CD14-positive monocyte (primary cell): Measurements from ENCODE around the gene ELP2. TPM values are rescaled to one million over a fixed set of nuclear protein-coding genes. Genes with fewer than 3 reads are reported as not detected.

Experiments
- DNase-seq, 3 donors: peaks; one replicate each; pipeline ENCODE4 v3.0.0-alpha.2; 2011 to 2022
- H2AFZ ChIP-seq: 2 replicates; pipeline ENCODE4 v1.6.0; 2012; ENCODE audit warnings: mild to moderate bottlenecking, low read depth, low read length, inconsistent platforms; ENCODE audit not compliant: insufficient read depth, poor library complexity, severe bottlenecking
- H3K27ac ChIP-seq, 2 donors: 1 replicate in 1 of 2; 2 replicates in 1 of 2; pipeline ENCODE4 v1.5.1; 2012 to 2013; ENCODE audit warnings: low read length in 2 of 2, control low read depth in 1 of 2, inconsistent platforms in 1 of 2, low read depth in 1 of 2, mild to moderate bottlenecking in 1 of 2
- H3K27me3 ChIP-seq, 2 donors: one replicate each; pipeline versions ENCODE4 v1.6.0 to v1.6.1; 2011 to 2013; ENCODE audit warnings: low read length in 2 of 2; ENCODE audit not compliant: control insufficient read depth in 2 of 2, insufficient read depth in 2 of 2
- H3K36me3 ChIP-seq, 2 donors: replicated peaks in 1 of 2; 1 replicate in 1 of 2; 2 replicates in 1 of 2; pipeline versions ENCODE4 v1.5.1 to v1.6.1; 2012 to 2013; ENCODE audit warnings: low read length in 2 of 2, control low read depth in 1 of 2, inconsistent platforms in 1 of 2, mild to moderate bottlenecking in 1 of 2; ENCODE audit not compliant: insufficient read depth in 2 of 2, control insufficient read depth in 1 of 2
- H3K4me1 ChIP-seq, 2 donors: 1 replicate in 1 of 2; 2 replicates in 1 of 2; pipeline versions ENCODE4 v1.5.1 to v1.6.1; 2012 to 2013; ENCODE audit warnings: low read length in 2 of 2, control low read depth in 1 of 2, inconsistent platforms in 1 of 2, mild to moderate bottlenecking in 1 of 2, moderate library complexity in 1 of 2; ENCODE audit not compliant: insufficient read depth in 2 of 2, control insufficient read depth in 1 of 2
- H3K4me2 ChIP-seq: replicated peaks from 2 replicates; pipeline ENCODE3; 2012; ENCODE audit warnings: low read length, moderate library complexity, mild to moderate bottlenecking; ENCODE audit not compliant: poor library complexity, severe bottlenecking; ENCODE audit errors: extremely low read depth
- H3K4me3 ChIP-seq, 3 experiments: fragments of 200-600 bp in 1 of 3; sonication (generic) in 1 of 3; replicated peaks in 1 of 3; 1 replicate in 2 of 3; 2 replicates in 1 of 3; pipeline ENCODE4 v1.5.1; 2011 to 2013; ENCODE audit warnings: low read length in 3 of 3, mild to moderate bottlenecking in 3 of 3, control low read depth in 2 of 3, low read depth in 2 of 3, inconsistent platforms in 1 of 3, moderate library complexity in 1 of 3
- H3K79me2 ChIP-seq: 2 replicates; pipeline ENCODE4 v1.6.0; 2012; ENCODE audit warnings: mild to moderate bottlenecking, control low read depth, inconsistent platforms, low read length, moderate library complexity; ENCODE audit not compliant: insufficient read depth
- H3K9ac ChIP-seq: 2 replicates; pipeline ENCODE4 v1.6.0; 2017; ENCODE audit warnings: low read length, mild to moderate bottlenecking; ENCODE audit not compliant: insufficient read depth, poor library complexity, severe bottlenecking
- H3K9me3 ChIP-seq, 2 donors: replicated peaks in 1 of 2; 1 replicate in 1 of 2; 2 replicates in 1 of 2; pipeline versions ENCODE4 v1.5.1 to v1.6.1; 2012 to 2013; ENCODE audit warnings: low read length in 2 of 2, control low read depth in 1 of 2; ENCODE audit not compliant: control insufficient read depth in 1 of 2, insufficient read depth in 1 of 2
- H4K20me1 ChIP-seq: 2 replicates; pipeline ENCODE4 v1.6.0; 2012; ENCODE audit warnings: mild to moderate bottlenecking, low read length, control low read depth, moderate library complexity; ENCODE audit not compliant: insufficient read depth
- H3K27ac Mint-ChIP-seq, 7 donors: one replicate each; pipeline ENCODE4 v1.8.0; 2020; ENCODE audit warnings: mild to moderate bottlenecking in 7 of 7, mixed read lengths in 7 of 7, moderate library complexity in 6 of 7, inconsistent platforms in 2 of 7
- H3K27me3 Mint-ChIP-seq, 3 donors: one replicate each; pipeline ENCODE4 v1.8.0; 2021 to 2022; ENCODE audit warnings: low read depth in 3 of 3, mild to moderate bottlenecking in 3 of 3, mixed read lengths in 3 of 3, moderate library complexity in 3 of 3, inconsistent platforms in 1 of 3
- H3K36me3 Mint-ChIP-seq, 2 donors: one replicate each; pipeline ENCODE4 v1.8.0; 2020; ENCODE audit warnings: mixed read lengths in 2 of 2, inconsistent platforms in 1 of 2, mild to moderate bottlenecking in 1 of 2
- H3K4me1 Mint-ChIP-seq: one replicate; pipeline ENCODE4 v1.8.0; 2020; ENCODE audit warnings: mild to moderate bottlenecking, mixed read lengths
- H3K4me3 Mint-ChIP-seq, 2 donors: one replicate each; pipeline ENCODE4 v1.8.0; 2020; ENCODE audit warnings: mild to moderate bottlenecking in 2 of 2, mixed read lengths in 2 of 2, moderate library complexity in 1 of 2
- H3K9me3 Mint-ChIP-seq, 7 donors: one replicate each; pipeline ENCODE4 v1.8.0; 2020 to 2022; ENCODE audit warnings: mixed read lengths in 7 of 7, mild to moderate bottlenecking in 6 of 7, moderate library complexity in 6 of 7, inconsistent platforms in 2 of 7
- CTCF ChIP-seq: fragments of 200-600 bp; IDR thresholded peaks from one replicate; pipeline ENCODE4 v1.8.0; 2022; ENCODE audit warnings: antibody characterized with exemption, mild to moderate bottlenecking
- WGBS: methylation state at CpG from one replicate; pipeline ENCODE4 v1.1.5; 2013; ENCODE audit warnings: missing lambda C conversion rate; ENCODE audit not compliant: insufficient coverage; 5-methylcytosine and 5-hydroxymethylcytosine counted together
- intact Hi-C, 2 donors: fragments of 100-400 bp; cut with micrococcal nuclease; formaldehyde crosslinking; loops; one replicate each; pipeline versions ENCODE4 v1.15.0 to v1.15.1; 2023
- polyA plus RNA-seq, 3 donors: library from polyadenylated mRNA; depleted of rRNA in 1 of 3; unstranded in 2 of 3; stranded (reverse) in 1 of 3; fragments of 300-500 nt in 2 of 3; fragments of >200 nt in 1 of 3; fragmentation: Illumina TruSeq in 2 of 3; gene quantifications; 1 replicate in 2 of 3; 2 replicates in 1 of 3; pipeline ENCODE4 v1.2.3, GENCODE V29; 2012 to 2021

ELP2 gene
- polyA plus RNA-seq, 3 donors, result 24.8 to 52.5 (median 27.1) TPM

GRCh38 chr18:36169938-36170337 lies 40.2 kb downstream of the ELP2 start:
- Histone ChIP-seq H3K27ac (no peak overlapping the region), H4K20me1 (no peaks in the 10 kb centered on the region), H3K4me1 (no peaks in the 10 kb centered on the region), H3K27me3 (no peaks in the 10 kb centered on the region), H3K4me3 (no peak overlapping the region), H3K79me2 (no peaks in the 10 kb centered on the region), H3K9me3 (no peaks in the 10 kb centered on the region), H2AFZ (no peak overlapping the region), H3K36me3 (peaks cover 71 to 91% of the 10 kb centered on the region in 2 donors), H3K9ac (no peak overlapping the region), H3K4me2 (no peak overlapping the region)
- TF ChIP-seq CTCF, result no peak
- 96% methylated on average over 3 of the region's 5 CpGs for WGBS
- no peaks in the 10 kb centered on the region for H3K9me3 Mint-ChIP-seq
- peaks cover 75 to 88% of the 10 kb centered on the region in 2 donors for H3K36me3 Mint-ChIP-seq
- H3K27me3 Mint-ChIP-seq, result peaks cover 0 to 1% (median 0%) of the 10 kb centered on the region in 3 donors
- no peaks in the 10 kb centered on the region for H3K4me1 Mint-ChIP-seq
- no peak overlapping the region for H3K27ac Mint-ChIP-seq
- no peak overlapping the region for H3K4me3 Mint-ChIP-seq
- intact Hi-C loops, result no loop called here
- DNase-seq, result no peak

DNA sequence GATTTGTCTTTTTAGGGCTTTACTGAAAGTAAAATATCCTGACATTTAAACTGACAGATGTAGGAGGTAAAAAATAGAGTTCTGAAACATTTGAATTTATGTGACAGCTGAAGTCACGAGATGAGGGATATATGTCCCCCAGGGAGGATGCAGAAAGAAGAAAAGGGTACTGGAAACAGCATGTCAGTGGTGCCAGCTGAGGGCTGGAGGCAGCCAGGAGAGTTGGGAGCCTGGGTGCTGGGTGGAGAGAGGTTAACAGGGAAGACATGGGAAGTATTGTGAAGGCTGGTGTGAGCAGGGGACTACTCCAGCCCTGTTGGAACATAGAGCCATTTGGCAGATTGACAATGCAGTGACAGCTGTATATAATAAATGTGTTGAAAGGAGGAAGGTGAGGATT lies 45.8 kb downstream of the ELP2 start:
- intact Hi-C loops, result no loop called here
- peaks cover 0 to 3% (median 0%) of the 10 kb centered on the region in 3 donors for H3K27me3 Mint-ChIP-seq
- H3K9me3 Mint-ChIP-seq, result no peaks in the 10 kb centered on the region
- peaks cover 12 to 15% of the 10 kb centered on the region in 2 donors for H3K4me1 ChIP-seq
- H3K9me3 ChIP-seq, result no peaks in the 10 kb centered on the region
- H3K4me2 ChIP-seq, result no peak overlapping the region
- no peak for TF ChIP-seq CTCF
- peaks cover 17% of the 10 kb centered on the region for H3K4me1 Mint-ChIP-seq
- no peak overlapping the region for H3K27ac ChIP-seq
- no peak overlapping the region for H3K9ac ChIP-seq
- no peaks in the 10 kb centered on the region for H4K20me1 ChIP-seq
- H3K36me3 Mint-ChIP-seq, result peaks cover 56 to 62% of the 10 kb centered on the region in 2 donors
- H3K27ac Mint-ChIP-seq, result peak overlapping the region in 2 of 7 donors; percentile 42 to 79
- H3K27me3 ChIP-seq, result no peaks in the 10 kb centered on the region
- no peaks in the 10 kb centered on the region for H3K79me2 ChIP-seq
- peaks cover 58 to 74% of the 10 kb centered on the region in 2 donors for H3K36me3 ChIP-seq
- no peak overlapping the region for H3K4me3 Mint-ChIP-seq
- no peak for DNase-seq
- WGBS, result 82% methylated on average over 1 of the region's 1 CpG
- H3K4me3 ChIP-seq, result no peak overlapping the region
- no peak overlapping the region for H2AFZ ChIP-seq
